IPS-18c (cell line): ENCODE data around the gene PLEKHG5.
A peak's percentile ranks its signal among the peaks of the same experiment; 100 is the strongest.

Experiments used
- H3K4me3 ChIP-seq: 2 replicates; pipeline ENCODE4 v1.7.0; 2013; ENCODE audit warnings: low read depth, mild to moderate bottlenecking, low read length, moderate library complexity; ENCODE audit not compliant: insufficient read depth
- H3K9me3 ChIP-seq: one replicate; pipeline ENCODE4 v1.6.1; 2013; ENCODE audit warnings: mild to moderate bottlenecking, low read length, moderate library complexity; ENCODE audit not compliant: control insufficient read depth, insufficient read depth

The PLEKHG5 gene

GRCh38 chr1:6474815-6475282, 16.6 kb downstream of the PLEKHG5 start:
- Histone ChIP-seq H3K9me3 (no peaks in the 10 kb centered on the region), H3K4me3 (no peak overlapping the region; the same call in 1 of the 2 replicates)

DNA sequence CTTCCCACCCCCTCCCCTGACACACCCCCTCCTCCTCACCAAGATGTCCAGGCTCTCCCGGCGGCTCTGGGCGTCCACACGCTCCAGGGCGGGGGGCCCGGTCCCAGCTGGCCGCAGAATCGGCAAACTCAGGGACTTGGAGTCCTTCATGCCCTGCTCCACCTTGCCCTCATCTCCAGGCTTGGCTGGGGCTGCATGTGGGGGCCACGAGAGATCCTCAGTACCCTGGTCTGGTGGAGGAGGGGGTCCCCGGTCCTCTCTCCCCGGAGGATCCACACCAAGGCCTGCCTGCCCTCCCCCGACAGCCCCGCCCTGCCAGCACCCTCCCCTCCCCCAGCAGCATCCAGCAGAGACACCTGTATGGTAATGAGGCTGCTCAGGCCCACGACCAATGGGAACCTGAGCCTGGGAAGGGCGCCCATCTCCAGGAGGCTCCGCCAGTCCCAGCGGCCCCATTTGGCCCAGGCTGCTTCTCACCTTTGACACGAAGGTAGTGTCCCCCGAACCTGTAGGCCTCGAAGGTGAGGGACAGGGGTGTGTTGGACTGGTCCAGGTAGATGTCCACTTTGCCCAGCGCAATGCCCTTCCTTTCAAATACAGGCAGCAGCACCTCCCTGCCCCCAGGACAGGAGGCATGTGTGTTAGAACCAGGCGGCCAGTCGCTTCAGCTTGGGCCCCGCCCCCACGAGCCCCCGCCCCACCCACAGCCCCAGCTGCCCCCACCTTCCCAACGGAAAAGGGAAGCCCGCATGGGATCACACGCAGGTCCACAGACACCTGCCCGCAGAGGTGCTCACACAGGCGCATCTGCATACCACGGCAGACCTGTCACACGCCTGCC, 17.3 kb downstream of the PLEKHG5 start:
- Histone ChIP-seq H3K4me3 (no peak overlapping the region; the same call in 1 of the 2 replicates), H3K9me3 (no peaks in the 10 kb centered on the region)

- no peak overlapping the region for H3K4me3 ChIP-seq
- H3K9me3 ChIP-seq: no peaks in the 10 kb centered on the region
These were observed 18.3 kb downstream of the PLEKHG5 start for GRCh38 chr1:6473156-6473555.

DNA sequence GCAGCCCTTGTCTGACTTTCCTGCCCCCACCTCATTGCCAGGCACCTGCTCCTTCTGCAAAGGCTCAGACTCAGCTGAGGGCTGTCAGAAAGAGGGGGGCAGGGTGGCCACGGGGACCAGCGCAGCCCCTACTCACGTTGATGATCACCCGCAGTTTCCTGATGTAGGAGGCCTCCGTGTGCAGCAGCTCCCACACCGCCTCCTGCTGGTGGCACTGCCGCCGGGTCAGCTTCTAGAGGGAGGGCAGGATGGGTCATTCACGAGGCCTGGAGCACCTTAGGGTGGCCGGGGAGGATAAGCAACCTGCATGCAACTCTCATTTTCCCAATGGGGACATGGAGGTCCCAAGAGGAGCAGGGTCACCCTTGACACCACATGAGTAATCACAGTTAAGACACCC, 19.1 kb downstream of the PLEKHG5 start:
- H3K9me3 ChIP-seq: no peaks in the 10 kb centered on the region
- H3K4me3 ChIP-seq: no peak overlapping the region

- Histone ChIP-seq H3K4me3 (no peak overlapping the region), H3K9me3 (no peaks in the 10 kb centered on the region)
These were observed 19.5 kb downstream of the PLEKHG5 start for GRCh38 chr1:6471970-6472368.

GRCh38 chr1:6471086-6471969, 20.1 kb downstream of the PLEKHG5 start:
- H3K9me3 ChIP-seq: no peaks in the 10 kb centered on the region
- H3K4me3 ChIP-seq: no peak overlapping the region; the same call in 1 of the 2 replicates

GRCh38 chr1:6470132-6471085, 21.1 kb downstream of the PLEKHG5 start:
- Histone ChIP-seq H3K4me3 (no peak overlapping the region), H3K9me3 (peaks cover 2% of the 10 kb centered on the region)

DNA sequence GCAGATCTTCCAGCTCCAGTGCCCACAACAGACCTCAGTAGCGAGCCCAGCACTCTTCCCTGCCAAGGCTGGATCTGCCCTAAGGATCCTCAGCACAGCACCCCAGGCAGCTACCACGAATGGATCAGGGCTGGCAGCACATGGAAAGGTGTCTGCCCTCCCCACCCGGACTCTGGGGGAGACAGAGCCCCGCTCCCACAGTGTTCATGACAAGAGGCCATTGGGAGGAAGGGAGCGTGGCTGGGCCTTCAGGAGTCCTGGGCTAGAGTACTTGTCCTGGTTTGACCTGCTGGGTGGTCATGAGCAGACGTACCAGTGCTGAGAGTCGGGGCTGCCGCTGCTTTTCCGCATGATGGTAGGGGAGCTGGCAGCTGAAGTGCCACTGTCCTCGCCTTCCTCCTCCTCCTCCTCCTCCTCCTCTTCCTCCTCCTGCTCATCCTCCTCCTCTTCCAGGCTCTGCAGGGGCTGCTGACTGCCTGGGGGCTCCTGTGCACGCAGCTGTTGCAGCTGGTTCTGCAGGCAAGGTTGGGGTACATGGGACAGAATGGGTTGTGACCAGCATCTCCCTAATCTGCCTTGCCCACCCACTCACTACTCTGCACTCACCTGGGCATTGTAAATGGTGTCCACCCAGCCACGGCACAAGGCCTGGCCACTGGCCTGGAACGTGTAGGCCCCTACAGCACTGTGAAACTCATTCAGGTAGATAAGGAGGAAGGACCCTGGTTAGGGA, 22.6 kb downstream of the PLEKHG5 start:
- no peak overlapping the region for H3K4me3 ChIP-seq
- peaks cover 2% of the 10 kb centered on the region for H3K9me3 ChIP-seq

DNA sequence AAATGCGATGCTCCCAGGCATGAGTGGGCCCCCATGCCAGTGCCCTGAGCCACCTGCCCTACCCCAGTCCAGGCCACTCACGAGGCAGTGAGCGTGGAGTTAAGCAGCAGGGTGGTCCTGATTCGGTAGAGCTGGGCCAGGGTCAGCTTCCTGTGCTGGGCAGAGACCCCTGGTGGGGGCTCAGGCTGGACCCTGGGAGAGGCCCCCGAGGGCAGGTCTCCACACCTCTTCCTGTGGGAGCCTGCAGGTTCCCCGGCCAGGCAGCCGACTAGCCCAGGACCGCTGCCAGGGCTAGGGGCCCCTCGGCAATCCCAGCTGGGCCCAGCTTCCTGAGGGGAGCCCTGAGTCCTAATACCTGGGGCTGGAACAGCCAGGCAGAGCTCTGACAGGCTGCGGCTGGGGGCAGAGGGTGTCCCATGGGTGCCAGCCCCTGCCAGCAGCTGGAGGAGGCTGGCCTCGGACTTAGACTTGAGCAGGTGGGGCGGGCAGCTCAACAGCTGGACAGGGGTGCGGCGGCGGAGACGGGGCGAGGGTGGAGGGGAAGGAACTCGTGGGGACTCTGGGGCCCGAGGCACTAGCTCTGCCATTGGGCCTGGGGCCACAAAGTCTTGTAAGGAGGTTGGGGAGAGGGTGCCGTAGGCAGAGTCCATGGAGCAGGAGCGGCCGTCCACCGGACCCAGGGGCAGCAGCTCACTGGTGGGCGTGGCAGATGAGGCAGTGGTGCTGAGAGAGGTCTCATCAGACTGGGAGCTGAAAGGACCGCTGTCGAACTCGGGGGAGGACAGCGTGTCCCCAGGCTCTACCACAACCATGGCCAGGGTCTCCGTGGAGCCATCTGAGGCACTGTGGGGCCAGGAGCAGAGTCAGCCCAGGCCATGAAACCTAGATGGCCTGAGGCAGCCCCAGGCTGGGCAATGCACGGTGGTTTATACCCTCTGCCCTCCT, 23.5 kb downstream of the PLEKHG5 start:
- H3K9me3 ChIP-seq: peaks cover 2% of the 10 kb centered on the region
- H3K4me3 ChIP-seq: no peak overlapping the region

DNA sequence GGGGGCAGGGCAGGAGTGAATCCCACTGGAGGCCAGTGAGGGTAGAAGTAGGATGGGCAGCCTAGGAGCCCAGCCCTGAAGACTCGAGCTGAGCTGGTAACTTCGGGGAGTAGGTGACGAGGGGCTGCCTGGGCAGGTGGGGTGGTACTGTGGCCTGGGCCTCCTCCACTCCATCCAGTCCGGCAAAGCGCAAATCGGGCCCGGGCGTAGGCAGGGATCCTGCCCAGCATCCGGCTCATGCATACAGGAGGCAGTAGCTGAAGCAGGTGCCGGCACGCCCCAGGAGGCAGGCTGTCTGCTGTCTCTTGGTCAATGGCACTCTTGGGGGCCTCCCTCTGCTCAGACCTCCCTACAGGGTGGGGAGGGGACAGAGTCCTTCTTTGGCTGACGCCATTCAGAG, 24.2 kb downstream of the PLEKHG5 start:
- Histone ChIP-seq H3K9me3 (peaks cover 2% of the 10 kb centered on the region), H3K4me3 (no peak overlapping the region)

GRCh38 chr1:6466751-6467150, 24.7 kb downstream of the PLEKHG5 start:
- Histone ChIP-seq H3K4me3 (no peak overlapping the region), H3K9me3 (peaks cover 2% of the 10 kb centered on the region)

DNA sequence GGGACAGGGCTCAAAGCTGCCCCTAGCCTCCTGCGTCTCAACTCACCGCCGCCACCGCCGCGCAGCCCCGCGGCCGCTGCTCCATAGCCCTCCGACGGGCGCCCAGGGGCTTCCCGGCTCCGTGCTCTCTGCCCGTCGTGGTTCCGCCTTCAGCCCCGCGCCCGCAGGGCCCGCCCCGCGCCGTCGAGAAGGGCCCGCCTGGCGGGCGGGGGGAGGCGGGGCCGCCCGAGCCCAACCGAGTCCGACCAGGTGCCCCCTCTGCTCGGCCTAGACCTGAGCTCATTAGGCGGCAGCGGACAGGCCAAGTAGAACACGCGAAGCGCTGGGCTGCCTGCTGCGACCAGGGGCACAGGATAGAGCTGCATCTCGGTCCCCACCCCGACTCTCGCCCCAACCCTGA, 25.4 kb downstream of the PLEKHG5 start, which contains the start of gene TNFRSF25:
TSS of gene TNFRSF25 (minus strand) at position 151 of the 400 bp plus-strand sequence. CDS start at position 85, 66 bp downstream.
- Histone ChIP-seq H3K9me3 (peaks cover 2% of the 10 kb centered on the region), H3K4me3 (peak within 1 kb of the TSS; percentile 28; the same call in 1 of the 2 replicates)

- peaks cover 2% of the 10 kb centered on the region for H3K9me3 ChIP-seq
These were observed 25.9 kb downstream of the PLEKHG5 start for GRCh38 chr1:6465461-6466005.

DNA sequence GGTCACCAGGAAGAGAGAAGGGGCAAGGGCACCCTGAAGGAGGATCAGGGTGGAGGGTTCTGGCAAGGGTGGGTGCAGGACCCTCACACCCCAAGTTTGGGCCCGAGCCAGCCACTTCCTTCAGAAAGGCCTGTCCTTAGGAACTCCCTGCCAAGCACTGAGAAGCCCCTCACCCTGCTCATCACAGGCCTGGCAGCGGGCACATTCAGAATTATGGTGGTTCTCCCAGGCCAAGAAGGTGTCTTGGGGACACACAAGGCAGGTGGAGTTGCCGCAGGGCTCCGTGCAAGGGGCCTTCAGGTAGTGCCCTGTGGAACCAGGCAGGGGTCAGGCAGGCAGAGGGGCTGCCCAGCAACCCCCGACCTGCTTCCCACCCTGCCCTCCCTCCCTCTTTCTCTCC, 26.6 kb downstream of the PLEKHG5 start:
- peaks cover 2% of the 10 kb centered on the region for H3K9me3 ChIP-seq

More at GRCh38 chr1:6465461-6466005, 25.9 kb downstream of the PLEKHG5 start:
- peak overlapping the region; percentile 28; the same call in 1 of the 2 replicates for H3K4me3 ChIP-seq

DNA sequence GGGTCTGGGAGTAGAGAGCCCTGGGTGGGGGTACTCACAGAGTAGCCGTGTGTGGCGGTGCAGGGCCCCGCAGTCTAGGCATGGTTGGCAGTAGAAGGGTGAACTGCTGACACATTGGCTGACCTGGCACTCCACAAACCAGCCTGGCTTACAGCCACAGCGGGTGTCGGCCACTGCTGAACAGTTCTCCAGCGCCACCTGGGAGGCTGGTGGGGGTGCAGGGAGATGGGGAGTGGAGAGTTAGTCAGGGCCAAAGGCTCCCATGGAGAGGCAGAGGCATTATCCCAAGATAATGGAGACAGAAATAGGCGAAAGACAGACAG, 27.0 kb downstream of the PLEKHG5 start:
- no peak overlapping the region; the same call in 1 of the 2 replicates for H3K4me3 ChIP-seq

More for the DNA sequence above, 26.6 kb downstream of the PLEKHG5 start:
- H3K4me3 ChIP-seq: no peak overlapping the region

More for the DNA sequence above, 27.0 kb downstream of the PLEKHG5 start:
- peaks cover 2% of the 10 kb centered on the region for H3K9me3 ChIP-seq
